NCI-H187 treated with DMSO at 0.1 percent for 48 hours (cell line): ENCODE results near the gene IRGQ.
"Not testable (repeated sequence)": the region's sequence is repeated elsewhere in the genome, so short reads cannot be mapped to it uniquely, and the experiment has no call there.

Source experiments
- DNase-seq: peaks from one replicate; lab custom pipeline; 2025; lab: John Stamatoyannopoulos, UW

Gene IRGQ

DNA sequence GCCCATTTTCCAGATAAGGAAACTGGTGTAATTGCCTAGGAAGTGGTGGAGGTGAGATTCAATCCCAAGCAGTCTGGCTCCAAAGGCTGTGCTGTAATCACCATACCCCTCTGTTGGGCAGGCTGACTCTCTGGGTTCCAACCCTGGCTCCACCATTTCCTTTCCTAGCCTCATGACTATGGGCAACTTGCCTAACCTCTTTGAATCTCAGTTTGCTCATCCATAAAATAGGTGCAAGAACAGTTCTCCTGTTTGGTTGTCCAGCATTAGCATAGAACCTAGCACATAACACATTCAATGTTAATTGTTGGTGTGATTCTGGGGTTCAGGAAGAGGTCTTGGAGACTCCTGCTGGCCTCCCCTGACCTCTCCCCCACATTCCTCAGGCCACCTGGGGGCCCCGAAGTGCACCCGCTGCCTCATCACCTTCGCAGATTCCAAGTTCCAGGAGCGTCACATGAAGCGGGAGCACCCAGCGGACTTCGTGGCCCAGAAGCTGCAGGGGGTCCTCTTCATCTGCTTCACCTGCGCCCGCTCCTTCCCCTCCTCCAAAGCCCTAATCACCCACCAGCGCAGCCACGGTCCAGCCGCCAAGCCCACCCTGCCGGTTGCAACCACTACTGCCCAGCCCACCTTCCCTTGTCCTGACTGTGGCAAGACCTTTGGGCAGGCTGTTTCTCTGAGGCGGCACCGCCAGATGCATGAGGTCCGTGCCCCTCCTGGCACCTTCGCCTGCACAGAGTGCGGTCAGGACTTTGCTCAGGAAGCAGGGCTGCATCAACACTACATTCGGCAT is 2.7 kb upstream of the IRGQ start:
- no peak for DNase-seq

- DNase-seq, result no peak
These were observed 1.9 kb upstream of the IRGQ start for GRCh38 chr19:43597876-43598275.

DNA sequence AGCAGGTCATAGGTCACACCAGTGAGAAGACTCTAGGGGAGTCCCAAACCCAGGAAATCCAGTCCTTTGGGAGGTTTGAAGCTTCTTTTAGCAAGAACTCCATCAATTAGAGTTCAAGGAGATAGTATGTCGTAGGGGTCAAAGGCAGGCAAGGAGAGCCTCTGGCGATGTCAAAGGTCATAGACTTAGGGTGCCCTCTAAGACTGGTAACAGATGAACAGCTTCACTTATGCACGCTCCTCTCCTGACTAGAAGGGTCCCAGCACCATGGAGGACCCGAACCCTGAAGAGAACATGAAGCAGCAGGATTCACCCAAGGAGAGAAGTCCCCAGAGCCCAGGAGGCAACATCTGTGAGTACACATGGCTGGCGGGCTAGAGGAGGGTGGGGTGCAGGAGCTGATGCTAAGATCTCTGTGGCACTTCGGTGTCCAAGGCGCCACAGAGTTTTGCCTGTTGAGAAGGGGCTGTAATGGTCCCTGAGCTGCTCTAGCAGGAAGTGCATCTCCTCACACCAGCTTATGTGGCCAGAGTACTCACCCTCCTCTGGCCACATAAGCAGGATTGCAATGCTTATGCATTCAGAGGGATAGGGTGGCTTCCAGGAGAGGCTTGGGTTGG is 1.0 kb upstream of the IRGQ start:
- no peak for DNase-seq

GRCh38 chr19:43595605-43595998 is 332 bp downstream of the IRGQ start:
- DNase-seq, result no peak

DNA sequence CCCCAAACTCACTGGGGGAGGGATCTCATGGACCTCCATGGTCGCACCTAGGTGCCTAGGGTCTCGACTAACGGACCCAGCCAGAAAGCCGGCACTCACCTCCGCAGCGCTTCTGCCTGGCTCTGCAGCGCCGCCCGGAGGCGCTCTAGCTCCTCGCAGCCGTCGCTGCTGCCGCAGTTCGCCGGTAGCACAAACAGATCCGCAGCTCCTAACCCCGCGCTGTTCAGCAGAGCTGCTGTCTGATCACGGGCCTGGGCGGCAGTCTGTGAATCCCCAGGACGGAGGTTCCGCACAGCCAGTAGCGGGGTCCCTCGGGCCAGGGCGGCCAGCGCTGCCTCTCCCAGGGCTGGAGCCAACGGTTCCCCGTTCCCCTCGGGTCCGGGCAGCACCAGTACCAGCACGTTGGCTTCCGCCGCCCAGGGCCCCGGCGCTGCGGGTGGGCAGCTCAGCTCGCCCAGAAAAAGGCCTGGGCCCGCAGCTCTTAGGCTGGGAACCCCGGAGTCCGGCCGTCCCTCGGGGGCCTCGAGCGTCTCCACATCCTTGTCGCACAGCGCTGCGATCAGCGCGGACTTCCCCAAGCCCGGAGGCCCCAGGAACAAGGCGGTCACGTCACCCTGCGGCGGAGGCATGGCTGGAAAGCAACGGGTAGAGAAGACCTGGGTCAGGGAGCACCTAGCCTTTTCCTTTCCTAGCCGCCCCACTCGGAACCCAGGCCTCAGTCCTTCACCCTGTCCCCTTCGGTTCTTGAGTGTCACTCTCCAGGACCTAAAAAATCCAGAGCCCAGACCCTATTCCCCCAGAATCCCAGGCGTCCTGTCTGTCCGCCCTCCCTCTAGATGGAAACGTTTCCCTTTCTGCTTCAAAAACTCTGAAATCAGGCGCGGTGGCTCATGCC is 977 bp downstream of the IRGQ start:
- no peak for DNase-seq

- no peak for DNase-seq
These were observed 1.7 kb downstream of the IRGQ start for GRCh38 chr19:43594081-43594697.

GRCh38 chr19:43592800-43593350 is 3.1 kb downstream of the IRGQ start:
- no peak for DNase-seq

- DNase-seq, result no peak
These were observed 3.8 kb downstream of the IRGQ start for GRCh38 chr19:43591904-43592772.

DNA sequence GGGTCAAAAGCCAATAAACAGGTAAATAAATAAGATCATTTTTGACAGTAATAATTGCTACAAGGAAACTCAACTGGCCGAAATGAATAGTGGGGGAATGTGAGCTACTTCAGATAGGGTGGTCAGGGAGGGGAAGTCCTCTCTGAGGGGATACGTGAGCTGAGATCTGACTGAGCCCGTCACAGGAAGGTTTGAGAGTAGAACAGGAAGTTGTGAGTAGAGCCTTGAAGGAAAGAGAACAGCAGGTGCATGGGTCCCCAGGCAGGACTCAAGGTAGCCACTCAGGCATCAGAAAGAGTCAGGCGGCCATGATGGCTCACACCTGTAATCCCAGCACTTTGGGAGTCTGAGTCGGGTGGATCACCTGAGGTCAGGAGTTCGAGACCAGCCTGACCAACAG is 6.3 kb downstream of the IRGQ start:
- no peak for DNase-seq

- DNase-seq, result no peak
These were observed 6.7 kb downstream of the IRGQ start for GRCh38 chr19:43589277-43589676.

DNA sequence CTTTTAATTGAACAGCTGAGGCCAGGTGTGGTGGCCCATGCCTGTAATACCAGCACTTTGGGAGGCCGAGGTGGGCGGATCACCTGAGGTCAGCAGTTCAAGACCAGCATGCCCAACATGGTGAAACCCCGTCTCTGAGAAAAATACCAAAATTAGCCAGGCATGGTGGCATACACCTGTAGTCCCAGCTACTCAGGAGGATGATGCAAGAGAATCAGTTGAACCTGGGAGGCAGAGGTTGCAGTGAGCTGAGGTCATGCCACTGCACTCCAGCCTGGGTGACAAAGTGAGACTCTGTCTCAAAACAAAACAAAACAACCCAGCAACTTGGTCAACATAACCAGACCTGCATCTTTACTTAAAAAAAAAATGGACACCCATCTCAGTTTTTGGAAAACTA is 8.9 kb downstream of the IRGQ start:
- DNase-seq, result not testable (repeated sequence)

GRCh38 chr19:43586346-43586745 is 9.6 kb downstream of the IRGQ start:
- no peak for DNase-seq

DNA sequence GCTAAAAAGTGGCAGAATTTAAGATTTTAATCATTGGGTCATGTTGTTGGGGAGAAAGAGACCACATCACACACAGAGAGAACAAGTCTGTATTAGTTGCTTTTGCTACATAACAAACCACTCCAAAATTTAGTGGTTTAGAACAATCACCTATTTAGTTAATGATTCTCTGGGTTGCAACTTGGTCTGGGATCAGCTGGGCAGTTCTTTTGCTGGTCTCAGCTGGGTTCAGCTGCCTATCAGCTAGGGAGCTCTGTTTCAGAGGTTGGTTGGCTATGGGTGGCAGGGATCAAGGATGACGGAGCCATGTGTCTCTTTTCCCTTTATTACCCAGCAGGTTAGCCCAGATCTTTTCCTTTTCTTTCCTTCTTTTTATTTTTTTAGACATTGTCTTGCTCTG is 11.4 kb downstream of the IRGQ start:
- no peak for DNase-seq

GRCh38 chr19:43582495-43582894 is 13.4 kb downstream of the IRGQ start:
- DNase-seq, result no peak

- DNase-seq, result no peak
These were observed 14.5 kb downstream of the IRGQ start for GRCh38 chr19:43581467-43581866.

GRCh38 chr19:43578787-43579186 is 17.1 kb downstream of the IRGQ start:
- DNase-seq, result no peak

DNA sequence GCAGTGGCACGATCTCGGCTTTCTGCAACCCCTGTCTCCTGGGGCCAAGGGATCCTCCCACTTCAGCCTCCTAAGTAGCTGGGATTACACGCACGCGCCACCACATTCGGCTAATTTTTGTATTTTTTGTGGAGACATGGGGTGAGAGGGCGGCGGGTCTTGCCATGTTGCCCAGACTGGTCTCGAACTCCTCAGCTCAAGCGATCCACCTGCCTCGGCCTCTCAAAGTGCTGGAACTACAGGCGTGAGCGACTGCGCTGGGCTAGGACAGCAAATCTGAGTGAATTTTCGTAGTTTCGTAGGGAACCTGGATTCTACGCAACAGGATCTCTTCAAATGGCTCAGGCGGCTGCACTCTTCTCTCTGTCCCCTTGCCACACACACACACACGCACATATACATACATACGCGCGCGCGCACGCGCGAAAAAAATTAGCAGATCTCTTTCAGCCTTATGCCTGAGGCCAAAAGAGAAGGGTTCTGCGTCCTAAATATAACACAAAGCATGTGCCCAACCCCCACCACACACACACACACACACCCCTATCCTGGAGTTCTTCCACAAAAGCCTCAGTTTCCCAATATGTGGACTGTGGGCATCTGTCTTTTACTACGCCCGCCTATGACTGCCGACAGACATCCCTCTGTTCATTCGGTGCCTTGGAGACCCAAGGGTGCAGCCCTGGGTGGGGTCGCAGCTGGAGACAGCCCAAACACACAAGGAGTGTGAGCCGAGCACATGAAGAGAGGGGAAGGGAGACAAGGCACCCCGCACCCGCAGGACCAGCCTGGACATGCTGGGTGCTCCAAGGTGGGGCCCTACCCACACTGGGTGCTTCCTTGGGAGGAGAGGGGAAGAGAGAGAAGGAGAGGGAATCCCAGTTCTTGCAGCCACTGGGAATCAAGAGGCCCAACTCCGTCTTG is 19.7 kb downstream of the IRGQ start:
- no peak for DNase-seq

DNA sequence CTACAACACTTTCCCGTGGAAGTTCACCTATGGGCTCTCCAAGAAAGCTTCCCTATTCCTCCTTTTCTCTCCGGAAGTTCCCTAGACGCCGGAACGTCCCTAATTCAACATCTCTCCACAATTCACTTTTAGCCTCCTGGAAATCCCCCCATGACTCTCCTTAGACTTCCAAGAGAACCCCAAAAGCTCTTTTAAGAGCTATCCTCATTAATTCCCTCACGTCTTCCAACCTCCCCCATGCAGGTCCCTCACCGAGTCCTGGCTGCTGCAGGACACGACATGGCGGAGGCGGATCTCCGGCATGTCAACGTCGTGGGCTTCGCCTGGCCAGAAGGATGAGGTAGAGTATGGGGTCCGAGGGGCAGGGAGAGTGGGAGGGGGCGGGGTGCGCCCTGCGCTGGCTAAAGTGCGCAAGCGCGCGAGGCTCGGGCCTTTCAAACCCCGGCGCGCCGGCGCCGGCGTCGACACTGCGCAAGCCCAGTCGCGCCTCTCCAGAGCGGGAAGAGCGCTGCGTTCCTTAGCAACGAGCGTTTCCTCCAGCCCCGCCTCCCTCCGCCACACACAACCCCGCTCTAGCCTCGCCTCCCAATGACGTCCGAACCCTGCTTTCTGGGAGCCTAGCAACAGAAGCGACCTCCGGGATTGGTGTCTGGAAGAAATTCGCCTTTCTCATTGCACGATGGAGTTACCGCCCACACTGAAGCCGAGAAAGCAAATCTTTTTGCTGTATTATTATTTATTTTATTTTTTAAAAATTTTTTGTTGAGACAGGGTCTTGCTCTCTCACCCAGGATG is 20.6 kb downstream of the IRGQ start, which contains the start of the genes PINLYP and XRCC1:
Gene PINLYP (plus strand): TSS at position 646 of the 795 bp plus-strand sequence. CDS start 1,391 bp downstream, outside the sequence.
Gene XRCC1 (minus strand): TSS at position 372 of the 795 bp plus-strand sequence. CDS start 69 bp downstream, at position 303.
- peak; percentile 99 for DNase-seq
